Non-pigmented ciliary epithelial cell (primary cell): ENCODE results near the gene MCM9.
"Not testable (repeated sequence)": the region's sequence is repeated elsewhere in the genome, so short reads cannot be mapped to it uniquely, and the experiment has no call there.

Source experiments
- DNase-seq: peaks from one replicate; pipeline ENCODE4 v3.0.0-alpha.2; 2010; ENCODE audit warnings: low read depth

Gene MCM9

DNA sequence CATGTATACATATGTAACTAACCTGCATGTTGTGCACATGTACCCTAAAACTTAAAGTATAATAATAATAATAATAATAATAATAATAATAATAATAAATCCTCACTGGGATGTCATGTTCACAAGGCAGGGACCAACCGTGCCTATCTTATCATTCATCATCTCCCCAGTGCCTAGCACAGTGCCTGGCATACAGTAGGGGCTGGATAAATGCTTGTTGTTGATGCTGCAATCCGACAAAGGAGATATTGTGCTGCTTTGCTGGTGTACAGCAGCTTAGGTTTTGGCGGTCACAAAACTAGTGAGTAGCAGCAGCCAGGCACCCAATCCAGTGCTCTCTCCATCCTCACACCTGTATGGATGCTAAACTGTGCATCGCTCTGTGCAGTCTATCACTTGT, 135.1 kb downstream of the MCM9 start:
- DNase-seq = no peak

DNA sequence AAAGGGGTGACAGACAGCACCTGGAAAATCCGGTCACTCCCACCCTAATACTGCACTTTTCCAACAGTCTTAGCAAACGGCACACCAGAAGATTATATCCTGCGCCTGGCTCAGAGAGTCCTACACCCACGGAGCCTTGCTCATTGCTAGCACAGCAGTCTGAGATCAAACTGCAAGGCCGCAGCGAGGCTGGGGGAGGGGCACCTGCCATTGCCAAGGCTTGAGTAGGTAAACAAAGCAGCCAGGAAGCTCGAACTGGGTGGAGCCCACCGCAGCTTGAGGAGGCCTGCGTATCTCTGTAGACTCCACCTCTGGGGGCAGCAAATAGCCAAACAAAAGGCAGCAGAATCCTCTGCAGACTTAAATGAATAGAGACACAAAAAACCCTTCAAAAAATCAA, 138.4 kb downstream of the MCM9 start:
- not testable (repeated sequence) for DNase-seq

- no peak for DNase-seq
These were observed 143.5 kb downstream of the MCM9 start for GRCh38 chr6:118791499-118791898.

- no peak for DNase-seq
These were observed 145.0 kb downstream of the MCM9 start for GRCh38 chr6:118789954-118790353.

DNA sequence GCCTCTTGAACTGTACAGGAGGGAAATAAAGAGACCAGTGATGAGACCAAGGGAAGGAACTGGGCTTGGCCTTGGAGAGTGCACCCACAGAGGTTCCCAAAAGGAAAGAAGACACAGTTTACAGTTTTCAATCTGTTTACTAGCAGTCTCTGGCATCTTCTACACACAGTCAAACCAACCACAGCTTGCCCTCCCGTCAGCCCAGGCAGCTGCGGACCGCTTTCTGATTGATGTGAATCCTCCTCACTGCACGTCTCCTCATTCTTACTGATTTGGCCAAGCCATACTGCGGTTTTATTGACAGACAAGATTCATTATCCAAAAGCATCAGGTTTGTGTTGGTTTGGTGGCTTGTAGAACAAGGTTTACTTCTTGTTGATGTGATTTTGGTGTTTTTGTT, 145.5 kb downstream of the MCM9 start:
- DNase-seq = no peak

- no peak for DNase-seq
These were observed 146.3 kb downstream of the MCM9 start for GRCh38 chr6:118788702-118789101.

DNA sequence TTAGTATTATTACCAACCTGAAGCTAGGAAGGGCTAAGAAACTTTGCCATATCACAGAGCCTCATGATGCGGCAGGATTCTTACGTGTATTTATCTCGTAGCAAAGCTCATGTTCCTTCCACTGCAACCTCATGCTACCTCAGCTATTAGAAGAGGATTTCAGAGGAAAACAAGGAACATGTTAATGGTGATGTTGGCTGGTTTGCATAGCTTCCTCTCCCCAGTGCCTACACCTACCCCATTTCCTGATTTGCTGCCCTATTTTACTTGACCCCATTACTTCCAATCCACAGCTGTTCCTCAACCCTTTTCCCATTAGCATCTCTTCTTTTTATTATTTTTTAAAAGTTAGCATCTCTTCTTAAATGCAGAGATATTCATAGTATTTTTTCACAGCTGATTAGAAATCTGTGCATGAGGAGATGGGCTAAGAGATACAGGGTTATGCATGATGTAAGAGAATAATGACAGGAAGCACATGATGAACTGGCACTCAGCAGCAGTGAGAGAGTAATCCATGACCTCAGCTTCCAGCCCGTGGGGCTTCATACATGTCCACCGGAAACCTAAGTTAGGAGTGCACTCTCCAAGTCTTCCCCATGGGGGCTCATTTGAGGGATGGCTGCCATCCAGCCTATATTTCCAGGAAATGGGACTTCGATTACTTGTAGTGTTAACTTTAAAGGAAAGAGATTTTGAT, 147.1 kb downstream of the MCM9 start:
- no peak for DNase-seq

DNA sequence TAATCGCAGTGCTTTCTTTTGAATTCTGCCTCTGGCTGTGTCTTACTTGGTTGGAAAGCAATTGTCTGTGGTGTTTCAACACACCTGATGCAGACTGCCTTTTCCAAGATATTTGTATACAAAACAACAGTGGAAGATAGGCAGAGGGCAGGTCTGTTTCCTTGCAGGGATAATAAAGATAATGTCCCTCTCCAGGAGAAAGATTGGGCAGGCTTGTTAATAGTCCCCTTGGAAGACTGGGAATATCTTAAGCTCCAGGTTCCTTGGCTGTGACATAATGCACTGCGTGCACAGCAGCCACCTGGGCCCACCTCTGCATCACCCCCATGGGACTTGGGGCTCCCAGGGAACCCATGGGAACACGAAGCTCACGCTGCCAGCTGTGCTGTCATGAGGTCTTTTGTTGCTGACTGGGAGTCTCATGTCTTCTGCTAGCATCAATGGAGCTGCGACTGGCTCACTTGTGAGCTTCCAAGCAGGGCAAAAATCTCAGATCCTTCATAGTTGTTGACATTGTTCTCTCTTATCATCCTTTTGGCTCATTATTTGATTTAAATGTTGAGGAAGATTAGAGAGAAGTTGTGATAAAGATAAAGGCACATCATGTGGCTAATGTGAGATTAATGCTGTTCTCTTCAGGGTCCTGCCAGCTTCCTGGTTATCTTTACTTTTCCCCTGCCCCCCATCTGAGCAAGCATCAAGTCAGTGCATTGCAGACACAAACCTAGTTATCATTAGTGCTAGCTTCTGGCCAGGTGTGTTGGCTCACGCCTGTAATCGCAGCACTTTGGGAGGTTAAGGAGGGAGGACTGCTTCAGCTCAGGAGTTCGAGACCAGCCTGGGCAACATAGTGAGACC, 148.1 kb downstream of the MCM9 start:
- DNase-seq = no peak

DNA sequence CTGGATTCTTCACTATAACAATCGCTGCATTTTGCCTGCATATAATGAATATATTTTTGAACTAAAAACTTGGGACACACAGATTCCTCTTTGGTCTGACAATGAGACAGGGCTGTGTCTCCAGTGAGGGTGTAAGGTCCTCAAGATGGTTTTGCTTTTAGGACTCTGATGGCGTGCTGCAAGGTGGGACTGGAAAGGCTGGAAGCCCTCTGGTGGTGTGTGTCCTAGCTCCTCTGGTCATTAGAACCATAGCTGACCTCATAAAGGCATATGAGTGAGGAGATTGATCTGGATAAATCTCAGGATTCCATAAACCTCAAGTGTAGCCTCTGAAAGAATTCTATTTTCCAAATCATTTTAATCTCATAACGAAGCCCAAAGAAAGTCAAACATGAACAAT, 149.4 kb downstream of the MCM9 start:
- no peak for DNase-seq

DNA sequence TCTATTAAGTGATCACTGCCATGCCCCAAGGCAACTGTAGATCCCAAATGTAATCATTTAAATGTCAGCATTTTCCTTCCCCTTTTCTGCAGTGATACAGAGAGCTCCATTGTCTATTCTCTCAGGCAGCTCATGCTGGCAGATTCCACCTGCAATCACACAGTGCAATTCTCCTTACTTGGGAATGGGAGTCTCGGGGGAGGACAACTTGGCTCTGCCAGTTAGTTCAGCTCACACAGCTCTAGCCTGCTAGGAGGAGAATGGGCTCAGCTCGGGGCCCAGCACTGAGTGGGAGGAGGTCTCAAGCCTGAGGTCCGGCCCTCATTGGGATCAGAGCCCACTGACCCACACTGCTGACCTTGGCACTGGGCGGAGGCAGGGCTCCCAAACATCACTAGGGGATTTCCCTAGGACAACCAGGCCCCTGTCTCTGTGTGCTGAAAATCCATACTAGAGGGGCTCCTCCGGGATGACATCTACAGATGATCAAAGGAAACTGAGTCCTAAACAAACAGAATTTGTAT, 150.3 kb downstream of the MCM9 start:
- no peak for DNase-seq

DNA sequence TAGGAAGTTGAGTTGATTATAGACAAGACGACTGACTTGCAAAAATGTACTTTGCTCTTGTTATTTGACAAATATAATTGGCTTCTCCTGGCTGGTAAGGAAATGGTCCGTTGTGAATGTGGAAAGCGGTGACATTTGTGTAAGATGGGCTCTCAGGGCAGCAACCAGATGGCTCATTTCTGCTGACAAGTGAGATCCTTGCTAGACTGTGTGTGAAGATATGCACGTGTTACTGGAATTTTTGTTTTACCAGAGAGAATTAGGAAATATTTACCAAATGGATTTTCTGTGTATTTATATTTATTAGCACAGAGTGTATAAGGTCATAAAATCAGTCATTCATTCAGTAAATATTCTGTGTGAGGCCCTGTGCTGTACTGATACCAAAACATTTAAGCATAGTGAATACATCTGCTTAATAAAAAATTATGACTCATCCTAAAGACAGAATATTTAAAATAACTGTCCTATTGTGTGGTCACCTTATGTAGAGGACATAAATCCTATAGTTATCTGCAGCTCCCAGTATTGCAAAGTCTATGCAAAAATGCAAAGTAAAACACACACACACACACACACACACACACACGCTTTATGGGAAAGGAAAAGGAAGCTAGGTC, 150.9 kb downstream of the MCM9 start:
- DNase-seq = no peak

DNA sequence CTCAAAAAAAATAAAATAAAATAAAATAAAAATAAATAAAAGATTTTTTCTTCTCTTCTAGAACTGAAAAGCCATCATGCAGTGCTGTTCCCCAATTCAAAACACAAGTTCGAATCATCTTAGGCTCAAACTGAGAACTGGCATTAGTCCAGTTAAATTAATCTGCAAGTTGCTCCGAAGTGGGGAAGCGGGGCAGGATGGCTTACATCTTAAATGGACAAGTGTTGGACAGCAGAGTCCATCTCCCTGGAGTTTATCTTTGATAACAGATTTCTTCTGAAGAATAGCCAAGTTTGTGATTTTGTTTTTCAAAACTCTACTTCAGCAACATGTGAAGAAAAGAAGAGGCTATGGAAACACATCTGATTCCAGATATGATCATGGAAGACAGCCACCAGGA, 152.3 kb downstream of the MCM9 start:
- DNase-seq = no peak

- no peak for DNase-seq
These were observed 153.1 kb downstream of the MCM9 start for GRCh38 chr6:118781897-118782296.

DNA sequence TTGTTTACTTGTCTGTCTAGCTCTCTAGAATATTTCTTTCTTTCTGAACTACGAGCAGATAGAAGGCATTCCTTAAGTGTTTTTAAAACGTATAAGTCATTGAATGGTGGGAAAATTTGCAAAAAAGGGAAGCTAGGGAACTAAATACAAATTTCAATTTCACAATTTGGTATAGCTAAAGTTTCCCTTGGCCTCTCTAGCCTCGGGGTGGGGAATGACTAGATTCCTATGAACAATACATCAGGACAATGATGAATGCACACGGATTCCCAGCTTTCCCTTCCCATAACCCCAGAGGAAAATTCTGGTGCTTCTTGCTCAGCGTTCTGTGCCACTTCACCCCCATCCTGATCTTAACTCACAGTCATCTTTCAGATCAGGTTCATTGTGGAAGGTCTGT, 154.3 kb downstream of the MCM9 start:
- DNase-seq = no peak

DNA sequence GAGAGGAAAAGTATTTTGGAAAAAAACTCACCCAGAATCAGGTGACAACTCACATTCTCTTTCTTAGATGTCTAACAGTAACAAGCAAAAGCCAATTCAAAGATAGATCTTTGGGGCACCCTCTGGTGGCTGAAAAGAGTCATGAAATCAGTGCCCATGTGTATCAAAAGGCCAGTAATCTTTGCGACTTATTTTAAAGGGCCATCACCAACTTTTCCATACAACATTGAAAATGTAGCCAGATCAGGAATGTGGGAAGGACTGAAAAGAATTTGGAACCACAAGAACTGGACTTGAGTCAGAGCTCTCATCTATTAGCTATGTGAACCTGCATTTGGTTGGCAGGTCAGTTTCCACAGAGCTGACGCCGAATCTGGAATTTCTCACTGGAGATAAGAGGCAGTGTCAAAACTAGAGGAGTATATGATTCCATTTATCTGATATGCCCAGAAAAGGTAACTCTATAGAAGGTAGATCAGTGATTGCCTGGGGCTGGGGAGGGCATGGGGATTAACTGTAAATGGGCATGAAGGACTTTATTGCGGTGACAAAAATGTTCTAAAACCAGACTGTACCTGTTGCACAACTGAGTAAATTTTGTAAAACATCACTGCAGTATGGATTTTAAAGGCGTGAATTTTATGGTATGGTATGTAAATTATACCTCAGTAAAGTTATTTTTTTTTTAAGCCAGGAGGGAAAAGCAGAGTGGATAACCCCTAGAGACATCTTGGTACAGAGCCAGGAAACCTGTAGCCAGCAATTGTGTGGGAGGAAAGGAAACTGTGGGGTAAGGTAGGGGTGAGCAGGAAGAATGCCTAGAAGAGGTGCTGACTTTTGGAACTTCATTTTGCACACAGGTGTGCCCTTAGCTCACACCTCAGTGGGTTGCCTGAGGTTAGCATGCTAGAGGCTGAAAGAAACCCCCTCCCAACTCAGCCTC, 158.1 kb downstream of the MCM9 start:
- DNase-seq = peak; percentile 58

- DNase-seq = no peak
These were observed 159.6 kb downstream of the MCM9 start for GRCh38 chr6:118775381-118775780.

DNA sequence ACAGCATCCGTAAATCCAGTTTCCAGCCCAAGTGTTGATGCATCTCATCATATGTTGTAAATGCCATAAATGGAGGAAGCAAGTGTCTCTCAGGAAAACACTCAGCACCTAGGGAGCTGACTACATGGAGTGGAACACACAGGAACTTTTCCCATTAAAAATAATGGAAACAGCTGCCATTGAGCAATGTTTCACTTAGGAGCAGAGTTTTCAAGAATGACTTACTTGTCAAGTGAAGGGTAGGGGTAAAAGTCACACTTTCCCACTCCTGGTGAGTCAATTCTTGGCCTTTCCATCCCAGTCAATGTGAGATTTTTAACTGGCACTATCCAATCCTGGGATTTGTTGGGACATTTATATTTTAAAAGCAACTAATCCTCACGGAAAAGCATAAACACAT, 160.4 kb downstream of the MCM9 start:
- no peak for DNase-seq

DNA sequence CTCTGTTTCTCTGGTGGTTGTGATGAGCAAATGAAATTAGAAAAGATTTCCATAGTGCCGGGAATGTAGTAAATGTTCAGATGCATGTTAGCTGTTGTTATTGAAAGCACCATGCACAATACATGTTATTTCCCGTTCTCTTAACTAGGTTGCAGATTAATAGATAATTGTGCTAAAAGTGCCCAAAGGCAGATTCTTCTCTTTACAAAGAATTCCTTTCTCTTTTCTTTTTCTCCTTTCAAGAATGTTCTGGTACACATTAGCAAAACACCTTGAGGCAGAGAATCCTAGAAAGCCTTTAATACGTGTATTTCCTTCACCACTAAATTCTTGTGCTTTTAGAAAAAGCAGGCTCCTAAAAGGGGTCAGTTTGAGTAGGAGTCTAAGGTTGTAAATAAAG, 162.1 kb downstream of the MCM9 start:
- DNase-seq = no peak

GRCh38 chr6:118771253-118771652, 163.7 kb downstream of the MCM9 start:
- DNase-seq = no peak

DNA sequence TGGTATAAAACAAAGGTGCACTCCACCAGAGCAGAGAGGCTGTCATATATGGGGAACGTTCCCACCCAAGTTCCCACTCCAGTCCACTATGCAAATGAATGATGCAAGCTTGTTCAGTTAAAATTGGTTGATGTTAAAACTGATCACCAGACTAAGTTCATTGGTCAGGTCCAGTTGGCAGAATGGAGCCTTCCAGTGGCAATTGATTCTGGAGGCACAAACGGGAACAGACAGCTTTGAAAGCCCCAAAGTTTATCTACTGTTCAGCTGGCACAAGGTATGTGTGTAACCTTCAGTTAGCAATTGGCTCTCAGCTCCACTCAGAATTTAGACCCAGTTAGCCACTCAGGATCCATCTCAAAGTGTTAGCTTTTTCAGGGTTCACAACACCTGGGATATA, 164.1 kb downstream of the MCM9 start:
- DNase-seq = no peak

DNA sequence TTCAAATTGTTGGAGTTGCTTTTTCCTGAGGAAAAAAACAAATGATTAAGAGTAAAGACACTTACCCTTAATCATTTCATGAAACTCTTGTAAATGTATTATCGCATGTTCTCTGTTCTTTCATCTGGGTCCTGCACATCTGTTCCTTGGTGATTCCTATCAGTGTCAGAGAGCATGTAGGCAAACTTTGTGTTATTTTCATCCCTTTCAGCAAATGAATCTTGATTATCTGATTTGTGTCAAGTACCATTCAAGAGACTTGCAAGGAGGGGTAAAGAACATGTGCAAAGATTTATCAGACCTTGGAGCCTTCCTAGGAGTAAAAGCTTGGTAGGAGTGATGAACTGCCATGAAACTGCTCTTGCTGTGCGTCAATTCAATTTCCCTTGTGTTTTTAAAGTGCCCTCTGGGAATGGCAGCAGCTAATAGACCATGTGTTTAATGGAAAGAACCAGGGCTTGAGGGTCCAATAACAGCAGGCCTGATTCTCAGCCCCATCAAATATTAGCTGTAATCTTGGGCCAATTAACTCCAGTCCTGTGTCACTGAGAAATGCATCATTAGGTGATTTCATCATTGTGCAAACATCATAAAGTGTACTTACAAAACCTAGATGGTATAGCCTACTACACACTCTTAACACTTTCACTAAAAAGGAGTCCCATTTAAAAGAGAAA, 164.7 kb downstream of the MCM9 start:
- DNase-seq = no peak
